Mucosa of descending colon (tissue), 3 donors: Measurements from ENCODE around the gene MAGIX. TPM values are rescaled to one million over a fixed set of nuclear protein-coding genes. Genes with fewer than 3 reads are reported as not detected.

Source experiments
- ATAC-seq: fragments of 200-7000 bp; cut with Tn5 transposase; one replicate; pipeline ENCODE4 v1.9.1; 2020; ENCODE audit warnings: mild to moderate bottlenecking, moderate library complexity
- DNase-seq, 3 donors: peaks; one replicate each; pipeline ENCODE4 v3.0.0-alpha.2; 2020
- H3K36me3 ChIP-seq: fragments of 200-600 bp; one replicate; pipeline ENCODE4 v1.8.0; 2021; ENCODE audit warnings: low read depth, mild to moderate bottlenecking
- H3K4me1 ChIP-seq: fragments of 200-600 bp; one replicate; pipeline ENCODE4 v1.8.0; 2021; ENCODE audit warnings: low read depth, mild to moderate bottlenecking
- H3K4me3 ChIP-seq: fragments of 200-600 bp; one replicate; pipeline ENCODE4 v1.8.0; 2021; ENCODE audit warnings: mild to moderate bottlenecking
- H3K9me3 ChIP-seq: fragments of 200-600 bp; one replicate; pipeline ENCODE4 v1.8.0; 2021; ENCODE audit warnings: mild to moderate bottlenecking
- intact Hi-C, 2 donors: fragments of 100-400 bp; cut with DNase I in 1 of 2; cut with micrococcal nuclease in 1 of 2; formaldehyde crosslinking; loops; one replicate each; pipeline versions ENCODE4 v1.11.0 to v1.11.1; 2022; cut with DNase I, micrococcal nuclease
- total RNA-seq, 3 donors: library from RNA; stranded (reverse); fragmentation: NEBNext Ultra II Directional in 2 of 3; extraction: Animal tissue kit (Norgen Biotek cat#: 25700) in 2 of 3; gene quantifications; one replicate each; pipeline versions ENCODE4 v1.2.1 to v1.2.4, GENCODE V29; 2021 to 2023
- TF ChIP-seq, protein P1 (sequence below): fragments of 200-600 bp; IDR thresholded peaks from one replicate; pipeline ENCODE4 v1.8.0; 2022; ENCODE audit warnings: antibody characterized with exemption, mild to moderate bottlenecking
- donor health status: DM: no; HTN: no; CAD: no; lungs with moderate emphysema.
- donor health status: DM: no; HTN: no; CAD: no.
- donor health status: DM: no; HTN: yes; CAD: no.

Gene MAGIX
- total RNA-seq, 3 donors from 2014 or later, result 9.5 to 16.8 (median 15.6) TPM

GRCh38 chrX:49189606-49190005, 27.0 kb downstream of the MAGIX start:
- no peaks in the 10 kb centered on the region for H3K4me1 ChIP-seq
- DNase-seq (peak in 1 of 3 donors; percentile 51), ATAC-seq (no peak)
- no peaks in the 10 kb centered on the region for H3K9me3 ChIP-seq
- TF ChIP-seq, protein P1, sequence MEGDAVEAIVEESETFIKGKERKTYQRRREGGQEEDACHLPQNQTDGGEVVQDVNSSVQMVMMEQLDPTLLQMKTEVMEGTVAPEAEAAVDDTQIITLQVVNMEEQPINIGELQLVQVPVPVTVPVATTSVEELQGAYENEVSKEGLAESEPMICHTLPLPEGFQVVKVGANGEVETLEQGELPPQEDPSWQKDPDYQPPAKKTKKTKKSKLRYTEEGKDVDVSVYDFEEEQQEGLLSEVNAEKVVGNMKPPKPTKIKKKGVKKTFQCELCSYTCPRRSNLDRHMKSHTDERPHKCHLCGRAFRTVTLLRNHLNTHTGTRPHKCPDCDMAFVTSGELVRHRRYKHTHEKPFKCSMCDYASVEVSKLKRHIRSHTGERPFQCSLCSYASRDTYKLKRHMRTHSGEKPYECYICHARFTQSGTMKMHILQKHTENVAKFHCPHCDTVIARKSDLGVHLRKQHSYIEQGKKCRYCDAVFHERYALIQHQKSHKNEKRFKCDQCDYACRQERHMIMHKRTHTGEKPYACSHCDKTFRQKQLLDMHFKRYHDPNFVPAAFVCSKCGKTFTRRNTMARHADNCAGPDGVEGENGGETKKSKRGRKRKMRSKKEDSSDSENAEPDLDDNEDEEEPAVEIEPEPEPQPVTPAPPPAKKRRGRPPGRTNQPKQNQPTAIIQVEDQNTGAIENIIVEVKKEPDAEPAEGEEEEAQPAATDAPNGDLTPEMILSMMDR, result no peak
- H3K36me3 ChIP-seq, result no peaks in the 10 kb centered on the region
- intact Hi-C loops, result no loop called here
- H3K4me3 ChIP-seq, result no peak overlapping the region

DNA sequence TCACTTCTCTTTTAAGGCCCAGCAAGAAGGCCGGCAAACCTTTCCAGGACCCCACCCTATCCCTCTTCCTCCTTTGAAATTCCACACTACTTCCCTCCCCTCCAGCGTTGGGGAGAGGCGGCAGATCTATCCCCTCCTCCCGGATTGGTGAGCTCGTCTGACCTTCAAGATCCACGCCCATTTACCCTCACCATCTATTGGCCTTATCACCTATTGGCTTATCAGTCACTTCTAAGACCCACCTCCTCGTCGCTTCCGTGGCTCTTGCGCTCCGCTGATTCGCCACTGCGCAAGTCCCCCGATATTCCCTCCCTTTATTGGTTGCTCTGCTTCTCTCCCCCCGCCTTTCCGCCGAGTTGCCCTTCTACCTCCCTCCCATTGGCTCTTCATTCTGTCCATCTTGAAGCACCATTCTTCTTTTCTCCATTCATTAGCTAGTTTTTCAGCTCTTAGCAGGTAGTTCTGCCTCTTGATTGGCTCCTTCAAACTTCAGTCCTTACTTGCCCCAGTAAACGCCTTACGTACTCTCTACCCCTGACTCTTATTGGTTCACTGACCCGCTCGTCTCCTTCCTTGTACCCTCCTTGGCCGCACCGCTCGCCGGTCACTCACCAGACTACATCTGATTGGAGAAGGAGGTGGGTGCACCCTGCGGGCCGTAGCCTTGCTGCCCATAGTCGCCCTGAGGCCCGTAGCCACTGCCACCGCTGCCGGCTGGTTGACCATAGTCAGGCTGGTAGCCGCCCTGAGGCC, 28.4 kb downstream of the MAGIX start:
- Histone ChIP-seq H3K4me1 (no peaks in the 10 kb centered on the region), H3K36me3 (no peaks in the 10 kb centered on the region), H3K4me3 (peak overlapping the region; percentile 26), H3K9me3 (no peaks in the 10 kb centered on the region)
- intact Hi-C loops, result no loop called here
- TF ChIP-seq, protein P1, result no peak
- DNase-seq (peak; percentile 88 to 93 (median 89)), ATAC-seq (peak; percentile 88)

DNA sequence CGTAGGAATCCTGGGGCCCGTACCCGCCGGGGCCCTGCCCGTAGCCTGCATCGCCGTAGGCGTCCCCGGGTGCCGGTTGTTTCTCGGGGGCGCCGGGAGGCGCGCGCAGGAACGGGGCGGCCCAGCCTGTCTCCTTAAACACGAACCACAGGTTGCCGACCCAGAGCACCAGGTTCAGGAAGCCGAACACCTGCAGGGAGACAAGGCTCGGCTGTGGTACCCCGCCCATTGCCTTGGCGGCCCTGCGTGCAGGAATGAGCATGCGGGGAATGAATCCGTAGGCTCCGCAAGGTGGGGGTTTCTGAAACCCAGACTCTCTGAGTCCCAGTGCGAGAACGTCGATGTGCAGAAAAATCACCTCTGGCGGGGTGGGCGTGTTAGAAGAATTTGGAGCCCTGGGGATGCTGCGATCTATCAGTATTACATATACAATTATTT, 29.0 kb downstream of the MAGIX start:
- ATAC-seq (peak; percentile 2), DNase-seq (no peak)

GRCh38 chrX:49192722-49193328, 30.3 kb downstream of the MAGIX start:
- Histone ChIP-seq H3K4me1 (no peaks in the 10 kb centered on the region), H3K4me3 (no peak overlapping the region), H3K36me3 (no peaks in the 10 kb centered on the region), H3K9me3 (no peaks in the 10 kb centered on the region)
- TF ChIP-seq, protein P1, result peak; percentile 20
- peak in 1 of 3 donors; percentile 55 for DNase-seq
- intact Hi-C loops, result no loop called here
- no peak for ATAC-seq

More for the DNA sequence above, 29.0 kb downstream of the MAGIX start:
- H3K4me3 ChIP-seq, result peak overlapping the region; percentile 26
- intact Hi-C loops, result no loop called here
- H3K36me3 ChIP-seq, result no peaks in the 10 kb centered on the region
- TF ChIP-seq, protein P1, result no peak
- H3K9me3 ChIP-seq, result no peaks in the 10 kb centered on the region
- no peaks in the 10 kb centered on the region for H3K4me1 ChIP-seq

DNA sequence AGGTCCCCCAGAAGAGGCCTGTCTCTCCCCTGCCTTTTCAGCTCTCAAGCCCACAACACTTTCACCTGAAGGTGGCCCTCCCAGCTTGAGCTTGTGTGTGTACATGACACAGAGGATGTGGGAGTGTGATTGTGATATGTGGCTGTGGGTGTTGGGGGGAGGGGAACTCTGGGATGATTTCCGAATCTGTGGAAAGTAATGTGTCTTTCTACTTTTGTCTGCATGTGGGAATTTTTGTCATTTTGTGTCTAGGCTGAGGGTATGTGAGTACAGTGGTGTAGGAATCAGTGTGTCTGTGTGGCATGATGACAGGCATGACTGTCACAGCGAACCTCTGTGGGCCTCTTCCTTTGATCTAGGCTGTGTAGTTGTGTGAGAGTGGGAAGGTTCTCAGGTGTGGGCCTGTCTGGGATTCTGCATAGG, 31.0 kb downstream of the MAGIX start:
- no peak overlapping the region for H3K4me3 ChIP-seq
- ATAC-seq (no peak), DNase-seq (no peak)
- no peaks in the 10 kb centered on the region for H3K4me1 ChIP-seq
- no peaks in the 10 kb centered on the region for H3K9me3 ChIP-seq
- intact Hi-C loops, result no loop called here
- TF ChIP-seq, protein P1, result no peak
- no peaks in the 10 kb centered on the region for H3K36me3 ChIP-seq
